GM12878 (cell line): ENCODE results near the gene SLC16A10.

Experiments
- NFYB ChIP-seq: IDR thresholded peaks from 2 replicates; pipeline ENCODE4 v1.6.1; 2011; ENCODE audit warnings: low read depth, mild to moderate bottlenecking, low read length, improper control_type of control experiment, moderate library complexity; ENCODE audit not compliant: insufficient read depth
- POLR2AphosphoS5 ChIP-seq: IDR thresholded peaks from 2 replicates; pipeline ENCODE4 v1.6.1; 2011; ENCODE audit warnings: mild to moderate bottlenecking, low read length, inconsistent platforms
- ZNF207 ChIP-seq: fragments of 450-650 bp; IDR thresholded peaks from 2 replicates; pipeline ENCODE4 v1.6.1; 2014; ENCODE audit warnings: antibody characterized with exemption, mild to moderate bottlenecking, borderline replicate concordance
- TF ChIP-seq, protein P1 (sequence below), 3 experiments: IDR thresholded peaks in 2 of 3; conservative IDR thresholded peaks in 1 of 3; 2 replicates each; pipeline ENCODE4 v1.5.1; 2011; ENCODE audit warnings: low read depth in 3 of 3, low read length in 3 of 3, mild to moderate bottlenecking in 3 of 3, control low read depth in 2 of 3, moderate library complexity in 2 of 3, inconsistent platforms in 1 of 3, mixed read lengths in 1 of 3; ENCODE audit not compliant: control insufficient read depth in 2 of 3, insufficient read depth in 1 of 3; ENCODE audit errors: extremely low read depth in 1 of 3
- TF ChIP-seq, protein P2 (sequence below): fragments of 450-650 bp; formaldehyde crosslinking; IDR thresholded peaks from 2 replicates; pipeline ENCODE4 v1.4.0; 2022; ENCODE audit warnings: mild to moderate bottlenecking, moderate library complexity

- no peak for TF ChIP-seq ZNF207
- TF ChIP-seq, protein P1, sequence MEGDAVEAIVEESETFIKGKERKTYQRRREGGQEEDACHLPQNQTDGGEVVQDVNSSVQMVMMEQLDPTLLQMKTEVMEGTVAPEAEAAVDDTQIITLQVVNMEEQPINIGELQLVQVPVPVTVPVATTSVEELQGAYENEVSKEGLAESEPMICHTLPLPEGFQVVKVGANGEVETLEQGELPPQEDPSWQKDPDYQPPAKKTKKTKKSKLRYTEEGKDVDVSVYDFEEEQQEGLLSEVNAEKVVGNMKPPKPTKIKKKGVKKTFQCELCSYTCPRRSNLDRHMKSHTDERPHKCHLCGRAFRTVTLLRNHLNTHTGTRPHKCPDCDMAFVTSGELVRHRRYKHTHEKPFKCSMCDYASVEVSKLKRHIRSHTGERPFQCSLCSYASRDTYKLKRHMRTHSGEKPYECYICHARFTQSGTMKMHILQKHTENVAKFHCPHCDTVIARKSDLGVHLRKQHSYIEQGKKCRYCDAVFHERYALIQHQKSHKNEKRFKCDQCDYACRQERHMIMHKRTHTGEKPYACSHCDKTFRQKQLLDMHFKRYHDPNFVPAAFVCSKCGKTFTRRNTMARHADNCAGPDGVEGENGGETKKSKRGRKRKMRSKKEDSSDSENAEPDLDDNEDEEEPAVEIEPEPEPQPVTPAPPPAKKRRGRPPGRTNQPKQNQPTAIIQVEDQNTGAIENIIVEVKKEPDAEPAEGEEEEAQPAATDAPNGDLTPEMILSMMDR (IDR thresholded peaks at IDR 0.05 in 2 of 3, conservative IDR thresholded peaks at IDR 0.05 in 1 of 3; ENCODE audit: control insufficient read depth in 2 of 3, extremely low read depth in 1 of 3, insufficient read depth in 1 of 3, low read depth in 3 of 3, low read length in 3 of 3), result no peak
- no peak for TF ChIP-seq NFYB
- TF ChIP-seq, protein P2, sequence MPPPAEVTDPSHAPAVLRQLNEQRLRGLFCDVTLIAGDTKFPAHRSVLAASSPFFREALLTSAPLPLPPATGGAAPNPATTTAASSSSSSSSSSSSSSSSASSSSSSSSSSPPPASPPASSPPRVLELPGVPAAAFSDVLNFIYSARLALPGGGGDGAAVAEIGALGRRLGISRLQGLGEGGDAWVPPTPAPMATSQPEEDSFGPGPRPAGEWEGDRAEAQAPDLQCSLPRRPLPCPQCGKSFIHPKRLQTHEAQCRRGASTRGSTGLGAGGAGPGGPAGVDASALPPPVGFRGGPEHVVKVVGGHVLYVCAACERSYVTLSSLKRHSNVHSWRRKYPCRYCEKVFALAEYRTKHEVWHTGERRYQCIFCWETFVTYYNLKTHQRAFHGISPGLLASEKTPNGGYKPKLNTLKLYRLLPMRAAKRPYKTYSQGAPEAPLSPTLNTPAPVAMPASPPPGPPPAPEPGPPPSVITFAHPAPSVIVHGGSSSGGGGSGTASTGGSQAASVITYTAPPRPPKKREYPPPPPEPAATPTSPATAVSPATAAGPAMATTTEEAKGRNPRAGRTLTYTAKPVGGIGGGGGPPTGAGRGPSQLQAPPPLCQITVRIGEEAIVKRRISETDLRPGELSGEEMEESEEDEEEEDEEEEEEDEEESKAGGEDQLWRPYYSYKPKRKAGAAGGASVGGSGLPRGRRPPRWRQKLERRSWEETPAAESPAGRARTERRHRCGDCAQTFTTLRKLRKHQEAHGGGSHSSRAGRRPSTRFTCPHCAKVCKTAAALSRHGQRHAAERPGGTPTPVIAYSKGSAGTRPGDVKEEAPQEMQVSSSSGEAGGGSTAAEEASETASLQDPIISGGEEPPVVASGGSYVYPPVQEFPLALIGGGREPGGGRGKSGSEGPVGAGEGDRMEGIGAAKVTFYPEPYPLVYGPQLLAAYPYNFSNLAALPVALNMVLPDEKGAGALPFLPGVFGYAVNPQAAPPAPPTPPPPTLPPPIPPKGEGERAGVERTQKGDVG (CRISPR knock-in tag), result no peak
- TF ChIP-seq POLR2AphosphoS5, result no peak
Observed at GRCh38 chr6:111148110-111148509, 60.8 kb downstream of the SLC16A10 start.
